MM.1S (cell line): ENCODE results near the gene MAP4.

Experiments used
- DNase-seq: peaks from one replicate; pipeline ENCODE4 v3.0.0-alpha.2; 2015
- H2AFZ ChIP-seq: fragments of 300-600 bp; sonication (generic); 2 replicates; pipeline ENCODE4 v1.6.0; 2016; ENCODE audit warnings: antibody characterized with exemption, low read length
- H3F3A ChIP-seq: fragments of 300-600 bp; sonication (generic); 2 replicates; pipeline ENCODE4 v1.6.1; 2016; ENCODE audit warnings: mild to moderate bottlenecking, antibody characterized with exemption, low read length, moderate library complexity, mixed read lengths; ENCODE audit not compliant: insufficient read depth
- H3K27ac ChIP-seq: fragments of 300-600 bp; sonication (generic); 2 replicates; pipeline ENCODE4 v1.5.1; 2016; ENCODE audit warnings: mild to moderate bottlenecking, low read length
- H3K27me3 ChIP-seq: fragments of 300-600 bp; sonication (generic); replicated peaks from 2 replicates; pipeline ENCODE4 v1.6.0; 2016; ENCODE audit warnings: low read length; ENCODE audit not compliant: insufficient read depth
- H3K36me3 ChIP-seq: fragments of 300-600 bp; sonication (generic); replicated peaks from 2 replicates; pipeline ENCODE4 v1.6.1; 2016; ENCODE audit warnings: mild to moderate bottlenecking, low read length, mixed read lengths; ENCODE audit not compliant: insufficient read depth
- H3K4me1 ChIP-seq: fragments of 300-600 bp; sonication (generic); 2 replicates; pipeline ENCODE4 v1.6.1; 2016; ENCODE audit warnings: low read length, mixed read lengths
- H3K4me2 ChIP-seq: fragments of 300-600 bp; sonication (generic); 2 replicates; pipeline ENCODE4 v1.6.0; 2016; ENCODE audit warnings: low read depth, low read length
- H3K4me3 ChIP-seq: fragments of 300-600 bp; sonication (generic); 2 replicates; pipeline ENCODE4 v1.5.1; 2016; ENCODE audit warnings: low read length, mixed read lengths
- H3K79me2 ChIP-seq: fragments of 300-600 bp; sonication (generic); 2 replicates; pipeline ENCODE4 v1.6.1; 2016; ENCODE audit warnings: mixed run types, low read length, mixed read lengths
- H3K9ac ChIP-seq: fragments of 300-600 bp; sonication (generic); 2 replicates; pipeline ENCODE4 v1.6.1; 2016; ENCODE audit warnings: low read length, mixed read lengths
- H3K9me2 ChIP-seq: fragments of 300-600 bp; sonication (generic); replicated peaks from 2 replicates; pipeline ENCODE4 v1.6.1; 2016; ENCODE audit warnings: mild to moderate bottlenecking, low read length, mixed read lengths; ENCODE audit not compliant: insufficient read depth
- H3K9me3 ChIP-seq: fragments of 300-600 bp; sonication (generic); replicated peaks from 2 replicates; pipeline ENCODE4 v1.6.1; 2016; ENCODE audit warnings: mild to moderate bottlenecking, low read length, mixed read lengths; ENCODE audit not compliant: insufficient read depth
- H4K20me1 ChIP-seq: fragments of 300-600 bp; sonication (generic); 2 replicates; pipeline ENCODE4 v1.6.1; 2016; ENCODE audit warnings: mild to moderate bottlenecking, low read length, moderate library complexity, mixed read lengths; ENCODE audit not compliant: insufficient read depth
- EZH2 ChIP-seq: fragments of 300-600 bp; sonication (generic); optimal IDR thresholded peaks from 2 replicates; pipeline ENCODE3; 2017; ENCODE audit warnings: low read depth, mild to moderate bottlenecking, antibody characterized with exemption, low read length, mixed read lengths
- EZH2phosphoT487 ChIP-seq: fragments of 300-600 bp; sonication (generic); IDR thresholded peaks from 2 replicates; pipeline ENCODE4 v1.6.1; 2018; ENCODE audit warnings: antibody characterized with exemption, low read length
- TF ChIP-seq, protein P1 (sequence below): fragments of 300-600 bp; sonication (generic); IDR thresholded peaks from 2 replicates; pipeline ENCODE4 v1.5.1; 2016; ENCODE audit warnings: antibody characterized with exemption, low read length, mixed read lengths

The MAP4 gene

DNA sequence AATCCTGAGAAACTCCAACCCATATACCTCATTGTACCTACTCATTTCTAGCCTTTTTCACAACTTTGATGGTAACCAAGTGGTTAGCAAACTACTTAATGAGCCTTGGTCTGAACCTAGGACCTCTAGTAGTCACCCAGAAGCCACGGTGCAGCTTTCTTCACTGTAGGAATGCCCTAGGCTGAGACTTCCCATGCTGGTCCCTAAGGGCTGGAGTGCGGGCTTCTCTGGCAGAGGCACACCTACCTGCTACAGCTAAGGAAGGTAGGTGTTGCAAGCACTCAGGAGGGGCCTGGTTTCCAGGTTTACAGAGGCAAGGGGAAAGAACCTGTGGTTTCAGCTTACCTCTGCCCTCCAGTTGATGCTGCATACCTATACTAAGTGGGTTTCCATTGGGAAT is 147.9 kb downstream of the MAP4 start:
- no peak overlapping the region for H3K4me3 ChIP-seq
- no peak overlapping the region for H3K4me2 ChIP-seq
- H3K9ac ChIP-seq: no peak overlapping the region
- no peaks in the 10 kb centered on the region for H3K9me2 ChIP-seq
- H3F3A ChIP-seq: no peaks in the 10 kb centered on the region
- no peaks in the 10 kb centered on the region for H3K9me3 ChIP-seq
- H3K27me3 ChIP-seq: no peaks in the 10 kb centered on the region
- H2AFZ ChIP-seq: no peak overlapping the region
- H3K79me2 ChIP-seq: no peaks in the 10 kb centered on the region
- no peaks in the 10 kb centered on the region for H3K4me1 ChIP-seq
- TF ChIP-seq EZH2phosphoT487: no peak
- TF ChIP-seq, protein P1, sequence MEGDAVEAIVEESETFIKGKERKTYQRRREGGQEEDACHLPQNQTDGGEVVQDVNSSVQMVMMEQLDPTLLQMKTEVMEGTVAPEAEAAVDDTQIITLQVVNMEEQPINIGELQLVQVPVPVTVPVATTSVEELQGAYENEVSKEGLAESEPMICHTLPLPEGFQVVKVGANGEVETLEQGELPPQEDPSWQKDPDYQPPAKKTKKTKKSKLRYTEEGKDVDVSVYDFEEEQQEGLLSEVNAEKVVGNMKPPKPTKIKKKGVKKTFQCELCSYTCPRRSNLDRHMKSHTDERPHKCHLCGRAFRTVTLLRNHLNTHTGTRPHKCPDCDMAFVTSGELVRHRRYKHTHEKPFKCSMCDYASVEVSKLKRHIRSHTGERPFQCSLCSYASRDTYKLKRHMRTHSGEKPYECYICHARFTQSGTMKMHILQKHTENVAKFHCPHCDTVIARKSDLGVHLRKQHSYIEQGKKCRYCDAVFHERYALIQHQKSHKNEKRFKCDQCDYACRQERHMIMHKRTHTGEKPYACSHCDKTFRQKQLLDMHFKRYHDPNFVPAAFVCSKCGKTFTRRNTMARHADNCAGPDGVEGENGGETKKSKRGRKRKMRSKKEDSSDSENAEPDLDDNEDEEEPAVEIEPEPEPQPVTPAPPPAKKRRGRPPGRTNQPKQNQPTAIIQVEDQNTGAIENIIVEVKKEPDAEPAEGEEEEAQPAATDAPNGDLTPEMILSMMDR: no peak
- no peak for TF ChIP-seq EZH2
- no peak overlapping the region for H3K27ac ChIP-seq
- H3K36me3 ChIP-seq: no peaks in the 10 kb centered on the region
- no peaks in the 10 kb centered on the region for H4K20me1 ChIP-seq
- no peak for DNase-seq

DNA sequence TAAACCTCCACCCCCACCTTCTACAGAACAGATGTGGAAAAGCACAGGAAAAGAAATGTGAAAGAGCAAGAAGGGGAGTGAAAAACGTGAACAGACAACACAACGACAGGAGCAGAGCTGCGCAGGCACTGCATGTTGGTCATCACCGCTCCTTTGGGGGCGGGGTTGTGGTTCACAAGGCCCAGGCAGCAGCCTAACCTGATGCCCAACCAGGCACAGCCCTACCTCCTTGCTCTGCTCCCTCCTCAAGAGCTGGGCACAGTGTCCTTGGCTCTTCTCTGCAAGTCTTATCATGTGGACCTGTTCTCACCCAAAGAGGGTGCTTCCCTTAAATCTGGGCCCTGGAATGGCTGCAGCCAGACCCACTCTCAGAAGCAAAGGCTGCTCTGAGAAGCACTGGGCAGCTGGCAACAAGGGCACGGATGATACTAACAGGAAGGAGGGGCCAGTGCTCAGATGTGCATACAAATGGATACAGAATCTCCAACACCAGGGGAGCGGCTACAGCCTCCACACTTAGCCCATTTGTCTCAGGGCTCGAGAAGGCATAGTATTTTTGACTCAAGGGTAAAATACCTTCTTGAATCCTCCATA is 148.7 kb downstream of the MAP4 start:
- no peaks in the 10 kb centered on the region for H3K9me2 ChIP-seq

DNA sequence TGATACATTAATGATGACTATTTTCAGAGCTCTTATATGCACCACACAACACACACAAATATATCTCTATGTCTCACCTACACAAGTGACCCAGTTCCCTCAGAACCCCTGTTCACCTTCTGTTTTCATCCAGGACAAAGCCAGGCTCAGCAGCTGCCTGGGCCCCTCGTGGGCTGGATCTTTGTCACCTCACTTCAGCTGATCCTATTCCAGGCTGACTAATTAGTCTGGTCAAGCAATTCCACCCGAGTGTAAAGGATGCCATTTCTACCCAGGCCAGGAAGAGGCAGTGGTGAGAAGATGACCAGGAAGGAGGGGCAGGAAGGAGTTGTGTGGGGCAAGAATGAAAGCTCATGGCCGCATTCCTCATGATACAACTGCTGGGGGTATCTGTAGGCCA is 151.0 kb downstream of the MAP4 start:
- H3K4me1 ChIP-seq: no peaks in the 10 kb centered on the region
- H3K27me3 ChIP-seq: no peaks in the 10 kb centered on the region
- H3K4me2 ChIP-seq: no peak overlapping the region
- H2AFZ ChIP-seq: no peak overlapping the region
- H3K79me2 ChIP-seq: no peaks in the 10 kb centered on the region
- no peak overlapping the region for H3K9ac ChIP-seq
- H3K9me2 ChIP-seq: no peaks in the 10 kb centered on the region
- DNase-seq: no peak
- H3K9me3 ChIP-seq: no peaks in the 10 kb centered on the region
- H3K4me3 ChIP-seq: no peak overlapping the region
- H3K27ac ChIP-seq: no peak overlapping the region
- TF ChIP-seq EZH2phosphoT487 (no peak), EZH2 (no peak)
- TF ChIP-seq, protein P1: no peak
- H4K20me1 ChIP-seq: no peaks in the 10 kb centered on the region
- H3K36me3 ChIP-seq: no peaks in the 10 kb centered on the region
- H3F3A ChIP-seq: no peaks in the 10 kb centered on the region

More for the DNA sequence above, 148.7 kb downstream of the MAP4 start:
- no peak overlapping the region for H3K27ac ChIP-seq
- H3K4me1 ChIP-seq: no peaks in the 10 kb centered on the region
- TF ChIP-seq EZH2phosphoT487: no peak
- TF ChIP-seq, protein P1: no peak
- no peak for TF ChIP-seq EZH2
- no peaks in the 10 kb centered on the region for H3K36me3 ChIP-seq
- H3K79me2 ChIP-seq: no peaks in the 10 kb centered on the region
- no peak overlapping the region for H2AFZ ChIP-seq
- no peaks in the 10 kb centered on the region for H4K20me1 ChIP-seq
- H3K9ac ChIP-seq: no peak overlapping the region
- DNase-seq: no peak
- no peak overlapping the region for H3K4me3 ChIP-seq
- H3F3A ChIP-seq: no peaks in the 10 kb centered on the region
- no peak overlapping the region for H3K4me2 ChIP-seq
- H3K9me3 ChIP-seq: no peaks in the 10 kb centered on the region
- H3K27me3 ChIP-seq: no peaks in the 10 kb centered on the region
